ENCODE results near the gene CREB3L2.

- no peak for TF ChIP-seq CTCF (conservative IDR thresholded peaks at IDR 0.05)
- TF ChIP-seq EZH2 (IDR thresholded peaks at IDR 0.05; ENCODE audit: low read depth) = no peak
These were observed 923 bp upstream of the CREB3L2 start for GRCh38 chr7:138002828-138003189.

Measured in PC-9 (cell line).